ENCODE data around the gene CEP112.

DNA sequence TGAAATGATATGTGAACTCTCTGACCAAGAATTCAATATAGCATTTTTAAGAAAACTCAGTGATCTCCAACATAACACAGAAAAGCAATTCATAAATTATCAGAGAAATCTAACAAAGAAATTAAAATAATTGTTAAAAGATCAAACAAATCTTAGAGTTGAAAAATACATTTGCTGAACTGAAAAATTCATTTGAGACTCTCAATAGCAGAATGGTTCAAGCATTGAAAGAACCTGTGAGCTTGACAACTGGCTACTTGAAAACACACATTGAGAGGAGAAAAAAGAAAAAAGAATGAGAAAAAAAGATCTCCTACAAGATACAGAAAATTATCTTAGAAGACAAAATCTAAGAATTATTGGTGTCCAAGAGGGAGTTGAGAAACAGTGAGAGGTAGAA is 203.5 kb downstream of the CEP112 start:
- TF ChIP-seq, protein P1, sequence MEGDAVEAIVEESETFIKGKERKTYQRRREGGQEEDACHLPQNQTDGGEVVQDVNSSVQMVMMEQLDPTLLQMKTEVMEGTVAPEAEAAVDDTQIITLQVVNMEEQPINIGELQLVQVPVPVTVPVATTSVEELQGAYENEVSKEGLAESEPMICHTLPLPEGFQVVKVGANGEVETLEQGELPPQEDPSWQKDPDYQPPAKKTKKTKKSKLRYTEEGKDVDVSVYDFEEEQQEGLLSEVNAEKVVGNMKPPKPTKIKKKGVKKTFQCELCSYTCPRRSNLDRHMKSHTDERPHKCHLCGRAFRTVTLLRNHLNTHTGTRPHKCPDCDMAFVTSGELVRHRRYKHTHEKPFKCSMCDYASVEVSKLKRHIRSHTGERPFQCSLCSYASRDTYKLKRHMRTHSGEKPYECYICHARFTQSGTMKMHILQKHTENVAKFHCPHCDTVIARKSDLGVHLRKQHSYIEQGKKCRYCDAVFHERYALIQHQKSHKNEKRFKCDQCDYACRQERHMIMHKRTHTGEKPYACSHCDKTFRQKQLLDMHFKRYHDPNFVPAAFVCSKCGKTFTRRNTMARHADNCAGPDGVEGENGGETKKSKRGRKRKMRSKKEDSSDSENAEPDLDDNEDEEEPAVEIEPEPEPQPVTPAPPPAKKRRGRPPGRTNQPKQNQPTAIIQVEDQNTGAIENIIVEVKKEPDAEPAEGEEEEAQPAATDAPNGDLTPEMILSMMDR (optimal IDR thresholded peaks at IDR 0.05 in 1 of 3, IDR thresholded peaks at IDR 0.05 in 1 of 3, conservative IDR thresholded peaks at IDR 0.05 in 1 of 3; ENCODE audit: extremely low read depth in 1 of 3, insufficient read depth in 2 of 3, low read length in 3 of 3), result no peak
- no peak for TF ChIP-seq EZH2 (IDR thresholded peaks at IDR 0.05; ENCODE audit: low read length)

All from keratinocyte (primary cell).